Neuronal stem cell (in vitro differentiated cells): ENCODE results near the gene MPPED1.
A peak's percentile ranks its signal among the peaks of the same experiment; 100 is the strongest.

Experiments used
- DNase-seq: peaks from one replicate; pipeline ENCODE4 v3.0.0-alpha.2; 2013; ENCODE audit warnings: low spot score
- H2AFZ ChIP-seq: one replicate; pipeline ENCODE4 v1.6.1; 2013; ENCODE audit warnings: mild to moderate bottlenecking, low read length, inconsistent platforms
- H2AK5ac ChIP-seq: 2 replicates; pipeline ENCODE4 v1.6.1; 2013; ENCODE audit warnings: low read depth, mild to moderate bottlenecking, inconsistent platforms, low read length, moderate library complexity, mixed read lengths
- H2BK120ac ChIP-seq: 2 replicates; pipeline ENCODE4 v1.6.1; 2013; ENCODE audit warnings: low read depth, mild to moderate bottlenecking, inconsistent platforms, low read length, moderate library complexity, mixed read lengths
- H2BK12ac ChIP-seq: one replicate; pipeline ENCODE4 v1.6.1; 2013; ENCODE audit warnings: low read length, inconsistent platforms
- H2BK15ac ChIP-seq: 2 replicates; pipeline ENCODE4 v1.6.1; 2013; ENCODE audit warnings: mild to moderate bottlenecking, low read length, inconsistent platforms, mixed read lengths
- H2BK5ac ChIP-seq: one replicate; pipeline ENCODE4 v1.6.1; 2013; ENCODE audit warnings: inconsistent platforms, mild to moderate bottlenecking, low read length, moderate library complexity
- H3K14ac ChIP-seq: one replicate; pipeline ENCODE4 v1.6.1; 2013; ENCODE audit warnings: low read length, inconsistent platforms
- H3K18ac ChIP-seq: 2 replicates; pipeline ENCODE4 v1.6.1; 2013; ENCODE audit warnings: low read length, inconsistent platforms
- H3K23ac ChIP-seq: 2 replicates; pipeline ENCODE4 v1.6.1; 2013; ENCODE audit warnings: low read depth, mild to moderate bottlenecking, mixed read lengths, low read length, inconsistent platforms; ENCODE audit not compliant: poor library complexity
- H3K27ac ChIP-seq: replicated peaks from 3 replicates; pipeline ENCODE4 v1.5.1; 2013; ENCODE audit warnings: low read length, inconsistent platforms
- H3K27me3 ChIP-seq, 3 experiments: 2 replicates each; pipeline ENCODE4 v1.6.1; 2013; ENCODE audit warnings: low read length in 3 of 3, mild to moderate bottlenecking in 2 of 3, inconsistent platforms in 1 of 3, low read depth in 1 of 3, mixed read lengths in 1 of 3, moderate library complexity in 1 of 3; ENCODE audit not compliant: control insufficient read depth in 3 of 3, insufficient read depth in 3 of 3
- H3K36me3 ChIP-seq, 2 donors: replicated peaks in 1 of 2; 2 replicates each; pipeline ENCODE4 v1.6.1; 2013; ENCODE audit warnings: low read length in 2 of 2; ENCODE audit not compliant: control insufficient read depth in 2 of 2, insufficient read depth in 2 of 2
- H3K4ac ChIP-seq: 2 replicates; pipeline ENCODE4 v1.6.1; 2013; ENCODE audit warnings: inconsistent platforms, mild to moderate bottlenecking, low read length, moderate library complexity
- H3K4me1 ChIP-seq, 2 donors: 1 replicate in 1 of 2; 2 replicates in 1 of 2; pipeline ENCODE4 v1.6.1; 2013; ENCODE audit warnings: low read length in 2 of 2, low read depth in 1 of 2; ENCODE audit not compliant: control insufficient read depth in 2 of 2, insufficient read depth in 1 of 2
- H3K4me2 ChIP-seq: one replicate; pipeline ENCODE4 v1.6.1; 2013; ENCODE audit warnings: mild to moderate bottlenecking, low read length, inconsistent platforms; ENCODE audit not compliant: insufficient read depth, poor library complexity, severe bottlenecking
- H3K4me3 ChIP-seq, 2 donors: 2 replicates each; pipeline ENCODE4 v1.5.1; 2013; ENCODE audit warnings: low read length in 2 of 2, mild to moderate bottlenecking in 2 of 2, inconsistent platforms in 1 of 2, moderate library complexity in 1 of 2
- H3K79me1 ChIP-seq: one replicate; pipeline ENCODE4 v1.6.1; 2013; ENCODE audit warnings: low read depth, mild to moderate bottlenecking, inconsistent platforms, low read length, moderate library complexity
- H3K9ac ChIP-seq: one replicate; pipeline ENCODE4 v1.6.1; 2013; ENCODE audit warnings: mild to moderate bottlenecking, low read depth, low read length, inconsistent platforms; ENCODE audit not compliant: poor library complexity
- H3K9me3 ChIP-seq, 2 donors: replicated peaks in 1 of 2; 2 replicates each; pipeline versions ENCODE3 to v1.6.1; 2013; ENCODE audit warnings: low read length in 2 of 2, mild to moderate bottlenecking in 2 of 2, inconsistent platforms in 1 of 2, low read depth in 1 of 2, mixed read lengths in 1 of 2, moderate library complexity in 1 of 2; ENCODE audit not compliant: control insufficient read depth in 2 of 2, insufficient read depth in 1 of 2
- H4K8ac ChIP-seq: one replicate; pipeline ENCODE4 v1.6.1; 2013; ENCODE audit warnings: low read depth, mild to moderate bottlenecking, inconsistent platforms, low read length, moderate library complexity
- H4K91ac ChIP-seq: one replicate; pipeline ENCODE4 v1.6.1; 2013; ENCODE audit warnings: low read length, low read depth, mild to moderate bottlenecking, inconsistent platforms; ENCODE audit not compliant: poor library complexity
- WGBS, 2 donors: extraction: QIAGEN DNeasy Blood & Tissue Kit; methylation state at CpG; one replicate each; pipeline ENCODE4 v1.1.7; 2013; ENCODE audit warnings: missing lambda C conversion rate in 2 of 2, mixed read lengths in 1 of 2; ENCODE audit not compliant: insufficient read length in 2 of 2, insufficient replicate concordance in 1 of 2; ENCODE audit errors: extremely low coverage in 2 of 2; 5-methylcytosine and 5-hydroxymethylcytosine counted together

The MPPED1 gene

DNA sequence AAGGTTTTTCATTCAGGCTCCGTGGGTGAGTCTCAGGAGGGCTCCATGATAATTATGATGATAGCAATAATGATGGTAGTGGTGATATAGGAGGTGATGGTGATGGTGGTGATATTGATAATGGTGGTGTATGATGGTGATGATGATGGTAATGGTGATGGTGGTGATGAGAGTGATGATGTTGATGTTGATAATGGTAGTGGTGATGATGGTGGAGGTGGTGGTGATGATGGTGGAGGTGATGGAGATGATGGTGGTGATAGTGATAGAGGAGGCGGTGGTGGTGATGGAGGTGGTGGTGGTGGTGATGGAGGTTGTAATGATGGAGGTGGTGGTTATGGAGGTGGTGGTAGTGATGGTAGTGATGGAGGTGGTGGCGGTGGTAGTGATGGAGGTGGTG is 79.4 kb downstream of the MPPED1 start:
- H3K4ac ChIP-seq = no peak overlapping the region
- H2BK5ac ChIP-seq = no peak overlapping the region
- H3K9ac ChIP-seq = no peak overlapping the region
- no peak overlapping the region for H3K27ac ChIP-seq
- no peak overlapping the region for H4K91ac ChIP-seq
- WGBS, 2 donors = 88% methylated on average over 1 of the region's 3 CpGs; no CpG with 5 or more reads in 1 of the 2 donors
- peaks cover 10% of the 10 kb centered on the region for H3K79me1 ChIP-seq
- H2BK120ac ChIP-seq = no peak overlapping the region
- H3K14ac ChIP-seq = peak overlapping the region; percentile 56
- no peak overlapping the region for H3K4me3 ChIP-seq
- peaks cover 0 to 14% of the 10 kb centered on the region in 2 donors for H3K4me1 ChIP-seq
- H2BK12ac ChIP-seq = no peak overlapping the region
- H3K27me3 ChIP-seq = peaks cover 0 to 7% (median 0%) of the 10 kb centered on the region in 3 experiments
- H2AK5ac ChIP-seq = no peak overlapping the region
- no peak overlapping the region for H3K4me2 ChIP-seq
- DNase-seq = no peak
- H3K9me3 ChIP-seq = peaks cover 0 to 3% of the 10 kb centered on the region in 2 donors
- no peaks in the 10 kb centered on the region for H3K36me3 ChIP-seq
- H2AFZ ChIP-seq = no peak overlapping the region
- no peak overlapping the region for H3K23ac ChIP-seq
- no peak overlapping the region for H3K18ac ChIP-seq
- no peak overlapping the region for H2BK15ac ChIP-seq
- H4K8ac ChIP-seq = peak overlapping the region; percentile 65

DNA sequence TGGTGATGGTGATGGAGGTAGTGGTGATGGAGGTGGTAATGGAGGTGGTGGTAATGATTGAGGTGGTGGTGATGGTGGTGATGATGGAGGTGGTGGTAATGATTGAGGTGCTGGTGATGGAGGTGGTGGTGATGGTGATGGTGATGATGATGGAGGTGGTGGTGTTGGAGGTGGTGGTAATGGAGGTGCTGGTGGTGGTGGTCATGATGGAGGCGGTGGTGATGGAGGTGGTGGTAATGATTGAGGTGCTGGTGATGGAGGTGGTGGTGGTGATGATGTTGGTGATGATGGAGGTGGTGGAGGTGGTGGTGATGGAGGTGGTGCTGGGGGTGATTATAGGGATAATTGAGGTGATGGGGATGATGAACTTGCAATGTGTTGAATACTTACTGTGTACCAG is 79.9 kb downstream of the MPPED1 start:
- Histone ChIP-seq H3K27me3 (peaks cover 0 to 6% (median 0%) of the 10 kb centered on the region in 3 experiments), H3K4me2 (no peak overlapping the region), H2BK15ac (no peak overlapping the region), H2AFZ (no peak overlapping the region), H3K4me1 (peaks cover 0 to 14% of the 10 kb centered on the region in 2 donors), H3K9me3 (peaks cover 0 to 3% of the 10 kb centered on the region in 2 donors), H3K18ac (no peak overlapping the region), H2AK5ac (no peak overlapping the region), H3K14ac (no peak overlapping the region), H4K91ac (no peak overlapping the region), H3K9ac (no peak overlapping the region), H2BK120ac (no peak overlapping the region), H3K4ac (no peak overlapping the region), H4K8ac (peak overlapping the region; percentile 65), H2BK12ac (no peak overlapping the region), H3K36me3 (no peaks in the 10 kb centered on the region), H2BK5ac (no peak overlapping the region), H3K27ac (no peak overlapping the region), H3K23ac (peak overlapping the region; percentile 93), H3K79me1 (peaks cover 10% of the 10 kb centered on the region), H3K4me3 (no peak overlapping the region)
- no CpG with 5 or more reads among the region's 1 CpG for WGBS, 2 donors
- DNase-seq = no peak

DNA sequence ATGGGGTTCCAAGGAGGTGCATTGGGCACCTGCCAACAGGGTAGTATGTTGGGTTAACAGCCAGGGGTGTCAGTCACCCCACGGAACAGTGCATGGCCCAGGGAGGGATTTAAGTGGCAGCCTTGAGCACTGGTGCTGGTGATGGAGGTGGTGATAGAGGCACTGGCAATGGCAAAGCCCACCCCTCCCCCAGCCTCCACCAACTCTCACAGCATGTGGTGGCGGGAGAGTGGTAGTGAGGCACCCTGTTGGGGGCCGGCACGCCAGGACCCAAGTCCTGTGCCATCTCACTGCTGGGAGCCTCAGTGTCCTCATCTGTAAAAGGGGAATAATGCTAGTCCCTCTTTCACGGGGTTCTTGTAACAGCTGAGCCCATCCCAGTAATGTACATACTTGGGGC is 81.5 kb downstream of the MPPED1 start:
- H3K79me1 ChIP-seq = peaks cover 4% of the 10 kb centered on the region
- no peak overlapping the region for H2BK5ac ChIP-seq
- H2BK120ac ChIP-seq = no peak overlapping the region
- H3K4me3 ChIP-seq = no peak overlapping the region
- H2BK15ac ChIP-seq = no peak overlapping the region
- no peak overlapping the region for H3K4me2 ChIP-seq
- peaks cover 0 to 6% of the 10 kb centered on the region in 2 donors for H3K4me1 ChIP-seq
- no peak overlapping the region for H3K27ac ChIP-seq
- no peak overlapping the region for H3K9ac ChIP-seq
- H2BK12ac ChIP-seq = no peak overlapping the region
- DNase-seq = no peak
- no peak overlapping the region for H4K8ac ChIP-seq
- H3K27me3 ChIP-seq = no peaks in the 10 kb centered on the region
- WGBS, 2 donors = no CpG with 5 or more reads among the region's 5 CpGs
- H4K91ac ChIP-seq = no peak overlapping the region
- H2AK5ac ChIP-seq = no peak overlapping the region
- no peak overlapping the region for H2AFZ ChIP-seq
- H3K23ac ChIP-seq = no peak overlapping the region
- no peak overlapping the region for H3K14ac ChIP-seq
- H3K4ac ChIP-seq = no peak overlapping the region
- H3K36me3 ChIP-seq = no peaks in the 10 kb centered on the region
- no peak overlapping the region for H3K18ac ChIP-seq
- H3K9me3 ChIP-seq = peaks cover 0 to 4% of the 10 kb centered on the region in 2 donors

DNA sequence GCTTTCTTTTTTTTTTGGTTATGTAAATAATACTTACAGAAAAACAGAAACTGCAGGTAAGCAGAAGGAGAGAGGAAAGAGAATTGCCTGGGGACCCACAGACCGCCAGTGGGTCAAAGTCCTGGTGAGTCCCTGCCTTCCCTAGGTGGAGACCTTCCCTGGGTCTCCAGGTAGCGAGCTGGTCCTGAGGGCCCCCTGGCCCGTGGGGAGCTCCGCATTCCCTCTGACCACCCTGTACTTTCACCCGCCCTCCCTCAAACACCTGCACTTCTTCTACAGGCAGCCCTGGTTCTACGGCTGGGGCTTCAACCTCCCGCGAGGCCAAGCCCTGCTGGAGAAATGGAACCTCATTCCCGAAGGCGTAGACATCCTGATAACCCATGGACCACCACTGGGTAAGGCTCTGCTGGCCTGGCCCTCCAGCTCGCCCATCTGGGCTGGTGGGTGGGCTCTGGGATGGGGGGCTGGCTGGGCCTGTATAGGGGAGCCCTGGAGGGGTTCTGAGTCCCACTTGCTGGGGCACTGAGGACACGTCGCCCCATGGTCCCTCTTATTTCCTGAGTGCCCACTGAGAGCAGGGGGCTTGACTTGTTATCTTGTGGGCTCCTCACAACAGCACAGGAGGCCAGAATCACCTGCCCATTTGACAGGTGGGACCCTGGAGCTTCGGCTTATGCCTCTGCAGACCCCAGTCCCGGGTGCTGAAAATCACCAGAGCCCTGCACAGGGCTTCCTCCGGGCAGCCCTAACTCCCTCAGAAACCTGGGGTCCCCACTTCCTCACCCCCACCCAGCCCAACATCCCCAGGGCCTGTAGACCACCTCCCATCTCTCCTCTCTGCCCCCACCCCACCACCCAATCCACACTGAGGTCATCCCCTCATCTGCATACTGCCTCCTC is 86.4 kb downstream of the MPPED1 start:
- Histone ChIP-seq H3K79me1 (no peaks in the 10 kb centered on the region), H3K4me3 (no peak overlapping the region), H2BK15ac (no peak overlapping the region), H2AFZ (no peak overlapping the region), H3K18ac (peak overlapping the region; percentile 19), H3K9ac (no peak overlapping the region), H3K4me2 (no peak overlapping the region), H3K9me3 (peaks cover 0 to 8% of the 10 kb centered on the region in 2 donors), H2BK12ac (no peak overlapping the region), H2BK5ac (no peak overlapping the region), H3K27me3 (no peaks in the 10 kb centered on the region), H3K36me3 (peaks cover 0 to 2% of the 10 kb centered on the region in 2 donors), H3K23ac (peak overlapping the region; percentile 8), H3K4ac (no peak overlapping the region), H3K14ac (no peak overlapping the region), H2BK120ac (no peak overlapping the region), H4K91ac (no peak overlapping the region), H3K27ac (no peak overlapping the region), H3K4me1 (no peaks in the 10 kb centered on the region), H4K8ac (no peak overlapping the region), H2AK5ac (no peak overlapping the region)
- no CpG with 5 or more reads among the region's 16 CpGs for WGBS, 2 donors
- no peak for DNase-seq
